ENCODE data around the gene KAZN.

Gene KAZN

DNA sequence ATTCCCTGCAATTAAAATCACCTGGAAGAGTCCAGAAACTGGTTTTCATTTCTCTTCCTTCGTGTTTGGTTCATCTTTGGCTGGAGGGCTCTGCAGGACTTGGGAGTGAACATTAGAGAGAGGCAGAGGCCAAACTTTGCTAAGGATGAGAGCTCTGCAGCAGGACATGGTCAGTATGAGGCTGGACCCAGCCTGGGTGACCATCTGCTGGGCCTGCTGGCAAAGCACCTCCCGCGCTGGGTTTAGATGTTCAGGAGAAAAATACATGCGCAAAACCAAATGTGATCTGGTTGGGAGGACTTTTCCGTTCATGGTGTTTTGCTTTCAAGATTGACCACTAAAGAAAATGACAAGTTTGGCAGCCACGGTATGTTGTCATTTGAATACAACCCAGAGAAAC is 15.9 kb downstream of the KAZN start:
- no peak for DNase-seq (ENCODE audit: low read depth)

DNA sequence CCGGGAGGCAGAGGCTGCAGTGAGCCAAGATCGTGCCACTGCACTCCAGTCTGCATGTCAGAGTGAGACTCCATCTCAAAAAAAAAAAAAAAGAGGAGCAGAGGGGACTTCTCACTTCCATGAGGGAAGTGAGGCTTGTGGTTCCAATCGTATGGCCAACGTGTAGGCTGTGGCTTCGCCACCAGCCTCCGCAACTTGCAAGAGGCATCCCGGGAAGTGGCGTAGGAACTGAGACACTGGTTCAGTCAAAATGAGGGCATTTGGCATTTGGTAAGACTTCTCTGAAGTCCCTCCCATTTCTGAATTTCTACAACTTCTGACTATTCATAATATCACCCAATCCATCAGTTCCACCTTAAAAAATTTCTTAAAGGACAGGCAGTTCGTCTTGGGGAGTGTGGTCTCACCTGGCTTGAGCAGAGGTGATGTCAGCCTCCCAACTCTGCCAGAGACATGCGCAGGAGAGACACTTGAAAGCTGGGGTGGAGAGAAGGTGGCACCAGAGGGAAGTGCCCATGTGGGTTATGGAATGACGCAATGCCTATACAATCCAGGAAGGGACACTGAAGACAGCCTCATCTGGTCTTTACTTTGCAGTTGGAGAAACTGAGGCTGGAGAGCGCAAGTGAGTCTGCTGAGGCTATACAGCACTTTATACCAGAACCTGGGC is 17.2 kb downstream of the KAZN start:
- no peak for DNase-seq (ENCODE audit: low read depth)

DNA sequence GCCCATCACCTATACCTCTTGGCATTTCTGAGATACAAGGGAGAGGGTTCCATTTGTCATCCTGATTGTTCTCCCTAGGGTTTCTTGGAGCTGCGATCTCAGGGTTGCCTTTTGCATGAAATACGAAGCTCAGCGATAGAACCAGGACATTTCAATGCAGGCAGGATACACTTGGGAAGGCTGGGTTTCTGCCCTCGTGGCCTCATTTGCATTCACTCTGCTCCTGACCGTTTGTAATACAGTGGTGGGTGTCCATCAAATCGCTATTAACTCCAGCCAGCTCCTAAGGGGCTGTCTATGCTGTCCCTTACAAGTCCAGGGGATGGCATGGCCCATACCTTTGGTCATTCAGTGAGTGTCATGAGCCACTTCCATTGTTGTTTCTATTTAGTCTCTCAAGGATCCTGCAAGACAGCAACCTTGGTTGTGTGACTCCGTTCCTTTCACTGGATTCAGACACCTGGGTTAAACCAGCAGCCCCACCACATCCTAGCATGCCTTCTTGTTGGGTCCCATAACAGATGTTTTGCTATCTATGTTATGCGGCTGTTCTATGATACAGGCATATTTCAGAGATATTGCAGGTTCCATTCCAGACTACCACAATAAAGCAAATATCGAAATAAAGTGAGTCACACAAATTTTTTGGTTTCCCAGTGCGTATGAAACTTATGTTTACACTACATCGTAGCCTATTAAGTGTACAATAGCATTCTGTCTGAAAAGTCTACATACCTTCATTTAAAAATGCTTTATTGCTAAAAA is 18.3 kb downstream of the KAZN start:
- no peak for DNase-seq (ENCODE audit: low read depth)

DNA sequence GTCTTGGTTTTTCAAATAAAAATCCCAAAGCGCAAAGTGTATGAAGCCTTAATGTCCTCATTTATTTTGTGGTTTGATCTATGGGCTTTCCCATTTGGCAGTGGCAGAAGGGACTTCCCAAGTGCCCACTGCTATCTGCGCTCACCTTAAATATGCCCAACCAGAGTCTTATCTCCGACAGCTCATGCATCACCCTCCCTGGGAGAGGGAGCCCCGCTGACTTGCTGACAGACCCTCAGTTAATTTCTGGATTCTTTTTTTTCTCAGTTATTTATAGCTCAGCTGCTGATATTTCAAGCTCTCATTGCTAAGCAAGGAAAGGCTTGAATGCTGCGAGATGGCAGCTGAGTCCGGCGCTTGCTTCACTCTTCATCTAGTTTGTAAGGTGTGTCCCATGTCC is 19.3 kb downstream of the KAZN start:
- no peak for DNase-seq (ENCODE audit: low read depth)

DNA sequence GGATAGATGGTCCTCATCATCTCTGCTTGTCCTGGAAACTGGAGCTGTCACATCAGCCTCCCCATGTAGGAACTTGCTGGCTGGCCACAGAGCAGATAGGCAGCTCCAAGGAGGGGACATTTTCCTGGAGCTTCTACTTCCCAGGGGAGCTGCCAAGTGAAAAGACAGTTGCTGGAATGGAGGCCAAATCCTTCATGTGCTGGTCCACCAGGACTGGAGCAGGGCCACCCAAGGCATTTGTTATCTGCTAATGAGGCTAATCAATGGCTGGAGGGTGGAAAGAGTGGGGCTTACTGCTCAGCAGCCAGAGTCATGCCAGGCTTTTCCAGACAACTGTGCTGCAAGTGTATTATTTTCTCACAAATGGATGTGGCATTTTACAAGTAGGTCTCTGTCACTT is 22.5 kb downstream of the KAZN start:
- DNase-seq (ENCODE audit: low read depth), result no peak

DNA sequence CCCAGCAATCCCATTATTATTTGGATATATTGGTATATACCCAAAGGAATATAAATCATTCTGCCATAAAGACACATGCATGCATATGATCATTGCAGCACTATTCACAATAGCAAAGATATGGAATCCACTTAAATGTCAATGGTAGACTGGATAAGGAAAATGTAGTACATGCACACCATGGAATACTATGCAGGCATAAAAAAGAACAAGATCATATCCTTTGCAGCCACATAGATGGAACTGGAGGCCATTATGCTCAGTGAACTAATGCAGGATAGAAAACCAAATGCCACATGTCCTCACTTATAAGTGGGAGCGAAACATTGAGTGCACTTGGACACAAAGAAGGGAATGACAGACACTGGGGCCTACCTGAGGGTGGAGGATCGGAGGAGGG is 24.6 kb downstream of the KAZN start:
- DNase-seq (ENCODE audit: low read depth), result no peak

DNA sequence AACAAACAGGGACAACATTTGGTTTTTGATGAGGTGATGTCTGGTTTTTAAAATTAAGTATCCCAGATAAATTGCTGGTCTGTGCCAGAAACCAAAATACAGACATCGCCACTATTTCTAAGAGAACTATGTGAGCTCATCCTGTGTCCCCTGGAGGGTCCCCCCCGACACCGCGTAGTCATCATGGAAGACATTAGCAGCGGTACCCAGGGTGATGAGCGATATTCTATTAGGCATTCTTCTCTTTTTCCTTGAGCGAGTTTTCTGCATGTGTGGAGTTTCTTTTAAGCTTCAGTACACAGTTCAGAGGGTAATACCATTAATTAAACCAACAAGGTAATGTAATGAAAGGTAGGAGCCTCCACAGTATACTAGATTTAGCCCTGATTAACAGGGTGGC is 26.5 kb downstream of the KAZN start:
- DNase-seq (ENCODE audit: low read depth), result no peak

DNA sequence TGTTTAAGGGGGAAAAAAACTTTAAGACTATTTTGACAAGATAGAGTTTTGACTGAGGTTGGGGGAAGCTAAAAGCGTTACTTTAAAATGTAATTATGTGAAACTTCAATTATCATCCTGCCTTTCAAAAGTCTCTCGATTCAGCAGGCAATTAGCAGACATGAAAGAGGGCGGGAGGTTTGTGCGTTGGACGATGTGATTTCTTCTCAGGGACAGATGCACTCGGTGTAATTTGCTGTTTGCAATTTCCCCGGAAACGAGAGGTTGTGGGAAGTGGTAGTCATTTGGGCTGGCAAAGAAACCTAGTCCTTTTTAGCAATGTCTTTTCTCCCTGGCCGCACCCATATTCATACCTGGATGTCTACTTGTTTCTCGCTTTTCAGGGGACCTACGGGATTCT is 27.1 kb downstream of the KAZN start:
- no peak for DNase-seq (ENCODE audit: low read depth)

DNA sequence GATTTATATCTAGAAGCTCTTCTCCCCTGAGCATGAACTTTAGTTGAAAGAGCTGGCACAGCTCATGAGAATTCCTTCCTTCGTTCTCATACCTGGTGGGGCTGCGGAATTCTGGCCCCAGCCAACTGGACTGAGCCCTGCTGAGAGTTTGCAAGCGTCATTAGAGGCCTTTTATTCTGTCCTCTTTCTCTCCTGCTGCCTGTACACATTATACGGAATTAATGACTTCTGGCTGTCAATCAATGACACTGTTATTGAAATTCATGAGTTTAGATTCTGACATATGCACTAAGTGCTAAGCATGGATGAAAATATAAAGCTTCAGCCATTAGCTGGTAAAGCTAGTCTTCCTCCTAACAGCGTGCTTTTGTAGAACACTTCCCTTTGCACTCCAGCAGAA is 27.5 kb downstream of the KAZN start:
- DNase-seq (ENCODE audit: low read depth), result no peak

DNA sequence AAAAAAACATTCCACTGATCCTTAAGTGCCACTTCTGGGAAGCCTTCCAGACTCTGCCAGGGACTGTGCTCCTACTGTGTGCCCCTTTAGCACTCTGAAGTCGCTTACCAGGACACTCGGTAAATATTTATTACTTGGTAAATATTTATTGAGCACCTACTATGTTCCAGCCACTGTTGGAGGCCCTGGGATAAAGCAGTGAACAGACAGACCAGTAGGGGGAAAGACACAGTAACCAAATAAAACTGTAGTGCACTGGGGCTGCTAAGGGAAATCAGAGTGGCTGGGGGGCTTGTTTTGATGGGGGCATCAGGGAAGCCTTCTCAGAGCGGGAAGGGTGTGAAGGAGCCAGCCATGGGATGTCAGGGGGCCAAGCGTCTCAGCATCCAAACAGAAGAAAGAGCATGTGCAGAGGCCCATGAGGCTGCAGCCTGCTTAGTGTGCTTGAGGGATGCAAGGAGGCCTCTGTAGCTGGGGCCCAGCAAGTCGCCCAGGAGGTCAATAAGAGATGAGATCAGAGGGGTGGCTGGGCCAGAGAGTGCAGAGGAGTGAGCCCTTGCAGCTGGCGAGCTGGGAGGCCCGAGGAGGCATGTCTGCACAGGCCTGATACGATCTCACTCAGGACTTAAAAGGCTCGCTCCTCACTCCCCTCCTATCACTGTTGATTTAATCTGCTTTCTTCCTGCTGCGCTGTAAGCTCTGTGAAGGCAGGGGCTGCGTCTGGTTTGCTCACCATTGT is 28.6 kb downstream of the KAZN start:
- DNase-seq (ENCODE audit: low read depth), result no peak

DNA sequence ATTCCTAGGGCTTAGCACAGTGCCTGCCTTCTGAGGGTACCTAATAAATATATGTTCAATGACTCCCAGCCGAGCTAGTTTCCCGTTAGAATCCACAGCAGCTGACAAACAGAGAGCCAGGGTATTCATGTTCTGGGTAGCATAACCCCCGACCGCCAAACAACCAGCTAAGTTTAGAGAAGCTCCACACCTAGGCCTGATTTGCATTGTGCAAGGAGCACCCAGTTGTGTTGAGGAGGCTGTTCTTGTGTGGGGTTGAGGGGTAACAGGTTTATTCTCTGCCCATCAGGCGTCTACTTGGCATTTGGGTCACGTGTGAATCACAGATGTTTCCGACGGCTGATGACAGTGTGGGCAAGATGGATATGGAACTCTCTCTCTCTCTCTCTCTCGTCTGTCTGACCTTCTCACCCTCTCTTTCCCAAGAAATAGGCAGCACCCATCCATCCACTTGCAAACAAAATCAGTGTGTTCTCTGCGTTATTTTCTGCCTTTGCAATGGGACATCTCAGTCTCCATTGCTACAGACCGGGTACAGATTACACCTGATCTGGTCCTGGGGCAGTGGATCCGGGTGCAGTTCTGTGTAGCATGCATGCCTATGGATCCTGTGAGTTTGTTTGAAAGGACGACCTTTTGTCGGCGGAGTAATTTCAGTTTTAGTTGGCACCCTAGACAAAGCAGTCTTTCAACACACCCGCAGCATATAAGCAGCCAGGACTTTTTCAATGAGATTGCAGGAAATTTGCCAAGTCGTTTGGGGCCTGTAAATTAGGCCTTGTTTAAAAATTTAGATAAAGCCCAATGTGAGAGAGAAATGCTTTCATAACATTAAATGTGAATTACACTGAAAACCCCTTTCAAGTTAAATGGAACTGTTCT is 29.4 kb downstream of the KAZN start:
- no peak for DNase-seq (ENCODE audit: low read depth)

DNA sequence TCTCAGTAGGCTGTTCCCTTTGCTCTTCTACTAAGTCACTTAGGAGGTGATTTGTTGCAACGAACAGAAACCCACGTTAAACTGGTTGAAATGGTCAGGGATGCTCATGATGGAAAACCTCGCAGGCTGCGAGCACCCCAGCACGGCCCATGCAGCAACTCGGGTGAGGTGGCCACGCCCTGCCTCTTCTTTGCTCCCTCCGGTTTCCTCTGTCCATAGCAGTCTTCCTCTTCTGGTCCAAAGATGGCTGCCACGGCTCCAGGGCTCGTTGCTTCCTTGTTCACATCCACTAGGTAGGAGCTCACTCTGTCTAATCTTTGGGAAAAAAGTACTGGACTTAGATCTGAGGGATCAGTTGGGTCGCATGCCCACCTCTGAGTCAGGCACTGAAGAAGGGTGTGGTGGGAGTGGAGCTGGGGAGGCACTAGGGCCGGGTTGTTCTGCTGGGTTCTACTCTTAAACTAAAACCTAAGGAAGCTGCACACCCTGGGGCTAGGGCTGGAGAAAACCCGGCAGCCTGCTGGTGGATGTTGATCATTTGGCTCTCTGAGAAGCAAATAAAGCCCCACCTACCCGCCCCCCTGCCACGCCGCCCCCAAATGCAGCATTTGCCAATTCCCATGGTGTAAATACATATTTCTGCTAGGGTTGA is 31.0 kb downstream of the KAZN start:
- DNase-seq (ENCODE audit: low read depth), result no peak

DNA sequence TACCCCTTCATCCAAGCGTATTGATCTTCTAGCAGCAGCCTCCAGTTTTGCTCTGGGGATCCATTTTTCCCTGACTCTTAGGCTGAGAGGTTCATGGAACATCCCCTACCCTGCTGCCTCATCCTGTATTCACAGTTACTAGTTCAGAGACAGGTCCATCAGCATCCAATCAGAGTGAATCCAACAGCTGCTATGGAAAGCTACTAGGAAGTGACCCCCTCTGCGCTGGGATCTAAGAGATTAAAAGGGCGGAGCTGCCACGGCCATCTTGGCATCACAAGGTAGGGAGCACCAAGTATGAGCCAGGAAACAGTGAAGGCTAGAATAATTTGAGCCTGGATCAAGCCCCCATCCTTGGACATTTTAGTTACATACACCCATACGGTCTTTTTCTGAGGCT is 32.5 kb downstream of the KAZN start:
- DNase-seq (ENCODE audit: low read depth), result no peak

DNA sequence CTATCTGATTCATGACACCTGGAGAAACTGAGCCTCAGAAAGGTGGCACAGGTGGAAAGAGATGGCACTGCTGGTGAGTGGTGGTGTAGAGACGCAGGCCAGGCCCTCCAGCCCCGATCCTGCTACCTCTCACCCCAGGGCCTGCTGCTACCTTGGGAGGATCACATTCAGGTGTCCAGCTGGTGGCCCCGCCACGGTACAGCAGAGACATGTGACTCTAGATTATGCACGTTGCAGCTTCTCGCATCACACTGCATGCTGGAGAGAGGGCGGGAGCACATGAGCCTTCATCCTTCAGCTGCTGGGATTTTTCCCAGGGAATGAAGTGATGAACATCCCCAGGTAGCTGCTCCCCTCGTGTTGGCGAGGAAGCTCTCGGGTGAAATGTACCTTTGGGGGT is 32.9 kb downstream of the KAZN start:
- no peak for DNase-seq (ENCODE audit: low read depth)

DNA sequence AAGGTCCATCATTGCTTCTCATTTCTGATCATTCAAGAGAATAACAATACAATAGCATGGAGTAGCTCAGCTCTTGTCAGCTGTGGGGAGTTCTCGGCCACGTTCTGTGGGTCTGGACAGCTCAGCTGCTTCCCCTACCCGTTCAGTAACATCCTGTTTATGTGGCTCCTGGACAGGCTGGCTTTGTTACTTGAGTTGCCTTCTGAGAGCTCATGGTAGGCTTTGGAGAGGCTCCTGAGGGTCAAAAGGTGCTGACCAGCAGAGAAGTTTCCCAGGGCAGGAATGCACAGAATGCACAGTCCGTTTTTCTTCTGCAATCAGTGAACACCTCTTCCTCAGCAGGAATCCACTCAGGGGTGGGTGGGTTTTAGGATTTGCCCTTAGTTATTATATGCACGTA is 36.0 kb downstream of the KAZN start:
- no peak for DNase-seq (ENCODE audit: low read depth)

DNA sequence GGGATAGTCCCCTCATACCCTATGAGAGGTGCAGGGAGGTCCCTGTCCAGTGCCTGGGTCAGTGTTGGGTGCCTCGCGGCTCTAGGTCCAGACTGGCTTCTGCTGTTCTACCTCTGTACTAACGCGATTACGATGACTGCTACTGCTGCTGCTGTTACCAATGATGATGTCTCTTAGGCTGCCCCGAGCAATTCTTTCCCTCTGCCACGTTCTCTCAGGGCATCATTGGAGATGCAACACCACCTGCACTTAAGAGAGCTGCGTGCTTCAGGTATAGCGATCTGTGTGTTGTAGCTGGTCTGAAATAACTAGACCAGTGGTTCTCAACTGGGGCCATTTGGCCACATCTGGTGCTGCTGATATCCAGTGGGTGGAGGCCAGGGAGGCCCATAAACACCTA is 36.9 kb downstream of the KAZN start:
- no peak for DNase-seq (ENCODE audit: low read depth)

DNA sequence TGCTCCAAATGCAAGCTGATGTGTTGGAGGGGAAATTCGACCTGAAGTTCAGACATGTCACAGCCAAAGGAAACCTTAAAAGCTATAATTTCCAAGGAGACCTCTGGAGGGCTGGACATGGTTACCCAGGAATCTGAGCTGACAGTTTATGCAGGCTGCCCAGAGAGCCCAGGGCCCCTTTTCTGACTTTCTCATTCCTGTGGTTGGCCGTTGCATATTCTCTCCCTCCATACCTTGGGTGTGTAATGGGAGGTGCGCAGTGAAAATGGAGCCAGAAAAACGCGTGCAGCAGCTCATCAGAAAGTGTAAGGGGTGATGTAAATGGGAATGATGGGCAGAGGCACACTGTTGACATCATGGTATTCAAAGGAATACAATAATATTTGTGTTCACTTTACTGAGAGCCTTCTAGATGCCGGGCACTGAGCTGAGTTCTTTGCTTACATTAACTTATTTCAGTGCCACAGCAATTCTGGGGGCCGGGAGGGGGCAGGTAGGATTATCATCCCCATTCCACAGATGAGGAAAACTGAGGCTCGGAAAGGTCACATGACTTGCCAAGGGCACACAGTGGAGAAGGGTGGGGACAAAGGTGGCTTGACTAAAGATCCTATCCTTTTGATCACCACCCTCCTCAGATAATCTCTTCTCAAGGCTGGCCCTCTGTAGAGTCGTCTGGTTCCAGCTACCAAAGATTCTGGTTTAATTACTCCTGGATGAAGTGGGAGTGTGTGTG is 38.6 kb downstream of the KAZN start:
- DNase-seq (ENCODE audit: low read depth), result no peak

DNA sequence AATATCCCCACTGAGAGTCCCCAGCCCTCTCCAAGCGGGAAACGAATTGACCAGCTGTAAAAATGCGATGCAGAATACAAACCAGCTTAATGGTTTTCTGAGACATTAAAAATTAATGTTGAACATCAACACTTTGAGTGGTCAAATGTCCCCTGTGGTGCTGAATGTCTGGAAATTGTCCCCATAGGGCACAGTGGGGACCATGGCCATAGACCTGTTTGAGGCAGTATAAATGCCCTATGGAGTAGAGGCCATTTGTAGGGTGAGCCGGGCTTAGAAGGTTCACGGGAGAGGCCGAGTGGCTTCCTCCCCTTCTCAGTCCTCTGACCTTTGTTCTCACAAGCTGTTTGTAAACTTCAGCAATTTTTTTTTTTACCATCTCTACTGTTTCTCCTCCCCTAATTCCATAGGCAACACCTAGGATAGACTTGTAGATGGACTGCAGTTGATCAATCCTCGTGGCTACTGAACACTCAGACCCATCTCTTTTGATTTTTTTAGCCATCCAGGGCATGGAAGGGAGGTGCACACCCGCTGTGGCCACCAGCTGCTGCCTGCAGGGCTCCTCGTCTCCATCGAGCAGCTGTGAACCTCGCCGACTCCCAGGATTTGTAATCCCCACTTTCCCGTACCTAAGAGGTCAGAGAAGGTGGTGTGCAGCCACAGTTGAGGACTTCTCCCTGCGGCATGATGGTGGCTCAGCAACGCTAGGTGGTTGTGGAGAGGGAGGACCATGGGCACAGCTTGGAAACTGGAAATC is 41.0 kb downstream of the KAZN start:
- DNase-seq (ENCODE audit: low read depth), result no peak

DNA sequence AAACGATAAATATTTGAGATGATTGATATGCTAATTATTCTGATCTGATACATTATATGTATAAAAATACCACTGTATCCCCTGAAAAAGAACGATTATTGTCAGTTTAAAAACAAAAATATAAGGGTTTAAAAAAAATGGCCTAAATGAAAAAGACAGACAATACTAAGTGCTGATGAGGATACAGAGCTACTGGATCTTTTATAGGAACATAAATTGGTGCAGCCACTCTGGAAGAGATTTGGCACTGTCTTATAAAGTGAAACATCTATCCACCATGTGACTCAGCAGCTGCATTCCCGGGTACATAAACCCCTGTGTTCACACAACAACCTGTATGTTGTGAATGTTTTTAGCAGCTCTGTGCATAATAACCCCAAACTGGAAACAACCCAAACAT is 44.2 kb downstream of the KAZN start:
- DNase-seq (ENCODE audit: low read depth), result no peak

DNA sequence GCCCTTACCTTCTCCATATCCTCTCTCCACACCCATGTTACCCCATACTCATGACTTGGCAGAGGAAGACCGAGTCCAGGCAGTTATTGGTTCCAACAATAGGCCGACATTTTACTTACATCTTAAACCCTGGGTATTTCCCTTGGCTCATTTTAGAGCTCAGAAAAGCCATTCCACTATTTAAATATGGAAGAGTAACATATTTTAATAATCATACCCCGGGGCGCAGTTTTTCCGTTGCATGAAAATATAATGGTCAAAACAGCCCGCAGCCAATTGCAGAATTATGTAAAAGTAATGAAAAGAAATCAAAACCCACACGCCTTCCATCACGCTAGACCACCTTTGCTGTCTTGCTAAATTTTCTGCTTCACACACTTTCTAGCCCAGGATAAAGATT is 48.5 kb downstream of the KAZN start:
- DNase-seq (ENCODE audit: low read depth), result no peak
